ENCODE measurements around the gene EMC6.

DNA sequence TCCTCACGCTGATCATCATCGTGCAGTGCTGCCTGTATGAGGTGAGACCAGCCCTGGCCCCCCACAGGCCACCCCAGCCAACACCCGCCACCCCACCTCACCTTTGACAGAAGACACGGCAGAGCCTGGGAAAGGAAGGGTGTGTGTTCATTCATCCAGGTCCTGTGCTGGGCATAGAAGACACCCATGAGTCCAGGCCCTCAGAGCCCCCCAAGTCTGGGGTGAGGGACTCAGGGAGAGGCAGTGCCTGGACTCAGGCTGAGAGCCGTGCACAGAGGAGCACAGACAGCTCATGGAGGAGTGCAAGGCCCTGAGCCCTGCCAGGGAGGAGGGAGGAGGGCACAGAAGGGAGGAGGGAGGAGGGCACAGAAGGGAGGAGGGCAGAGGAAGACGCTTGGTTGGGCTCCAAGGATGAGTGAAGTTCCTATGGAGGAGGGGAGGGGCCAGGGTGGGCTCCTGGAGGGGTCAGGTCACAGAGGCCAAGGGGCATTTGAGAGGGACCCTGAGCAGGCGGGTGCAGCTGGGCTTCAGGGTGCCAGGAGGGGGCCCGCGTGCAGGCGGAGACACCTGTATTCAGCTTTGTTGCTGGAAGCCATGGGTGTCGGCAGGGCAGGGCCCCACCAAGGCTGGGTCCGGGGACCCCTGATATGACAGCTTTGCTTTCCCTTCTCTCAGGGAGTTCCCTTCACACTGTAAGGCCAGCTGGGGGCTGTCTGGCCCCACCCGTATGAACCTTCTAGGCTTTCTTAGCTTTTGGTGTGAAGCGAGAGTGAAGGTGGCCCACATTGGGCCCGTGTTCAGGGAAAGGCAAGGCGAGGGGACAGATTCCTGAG is 11.6 kb upstream of the EMC6 start:
- TF ChIP-seq, protein P1, sequence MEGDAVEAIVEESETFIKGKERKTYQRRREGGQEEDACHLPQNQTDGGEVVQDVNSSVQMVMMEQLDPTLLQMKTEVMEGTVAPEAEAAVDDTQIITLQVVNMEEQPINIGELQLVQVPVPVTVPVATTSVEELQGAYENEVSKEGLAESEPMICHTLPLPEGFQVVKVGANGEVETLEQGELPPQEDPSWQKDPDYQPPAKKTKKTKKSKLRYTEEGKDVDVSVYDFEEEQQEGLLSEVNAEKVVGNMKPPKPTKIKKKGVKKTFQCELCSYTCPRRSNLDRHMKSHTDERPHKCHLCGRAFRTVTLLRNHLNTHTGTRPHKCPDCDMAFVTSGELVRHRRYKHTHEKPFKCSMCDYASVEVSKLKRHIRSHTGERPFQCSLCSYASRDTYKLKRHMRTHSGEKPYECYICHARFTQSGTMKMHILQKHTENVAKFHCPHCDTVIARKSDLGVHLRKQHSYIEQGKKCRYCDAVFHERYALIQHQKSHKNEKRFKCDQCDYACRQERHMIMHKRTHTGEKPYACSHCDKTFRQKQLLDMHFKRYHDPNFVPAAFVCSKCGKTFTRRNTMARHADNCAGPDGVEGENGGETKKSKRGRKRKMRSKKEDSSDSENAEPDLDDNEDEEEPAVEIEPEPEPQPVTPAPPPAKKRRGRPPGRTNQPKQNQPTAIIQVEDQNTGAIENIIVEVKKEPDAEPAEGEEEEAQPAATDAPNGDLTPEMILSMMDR (IDR thresholded peaks at IDR 0.05; ENCODE audit: poor library complexity), result no peak
- TF ChIP-seq EZH2phosphoT487 (IDR thresholded peaks at IDR 0.05; ENCODE audit: low read depth, severe bottlenecking, unreplicated experiment) (no peak), EZH2 (IDR thresholded peaks at IDR 0.05; ENCODE audit: borderline replicate concordance) (no peak)

All from hepatocyte (in vitro differentiated cells).